K562 (cell line): ENCODE data around the gene COL1A1. TPM values are rescaled to one million over a fixed set of nuclear protein-coding genes. Genes with fewer than 3 reads are reported as not detected.

Experiments used
- ATAC-seq: fragments of 200-7000 bp; cut with Tn5 transposase; 3 replicates; pipeline ENCODE4 v1.9.1; 2020; ENCODE audit warnings: moderate library complexity
- BruUV-seq: library from RNA; stranded (reverse); fragments of 400-500 nt; replicated peaks from 2 replicates; lab custom pipeline; 2021; lab: Mats Ljungman, UMichigan
- CTCF ChIA-PET: fragments of 300-600 bp; formaldehyde crosslinking; extraction: SDS; loops from one replicate; lab custom pipeline; 2021; ENCODE audit warnings: low intra/inter-chr PET ratio; lab: Yijun Ruan, JAX
- POLR2A ChIA-PET: fragments of 300-600, 350-650 bp; sonication (Branson Sonifier 250); formaldehyde crosslinking; extraction: SDS; loops from one replicate; lab custom pipeline; 2021; ENCODE audit warnings: antibody characterized with exemption, inconsistent platforms; lab: Yijun Ruan, JAX
- DNase-seq, 4 experiments: peaks; one replicate each; pipeline versions ENCODE4 v3.0.0 to v3.0.0-alpha.2; 2011 to 2018; ENCODE audit warnings: low spot score in 3 of 4, mixed read lengths in 3 of 4; ENCODE audit errors: extremely low read depth in 1 of 4
- FAIRE-seq: peaks from 2 replicates; lab custom pipeline; 2011; peaks lifted over from hg19 to GRCh38; lab: Jason Lieb, UNC
- H2AFZ ChIP-seq: 2 replicates; pipeline ENCODE4 v1.6.0; 2011; ENCODE audit warnings: low read depth, low read length, control low read depth, inconsistent platforms
- H3K27ac ChIP-seq: fragments of 200-600 bp; 3 replicates; pipeline ENCODE4 v1.8.0; 2011; ENCODE audit warnings: low read depth, mild to moderate bottlenecking, control low read depth, inconsistent platforms, low read length, moderate library complexity, mixed read lengths; ENCODE audit errors: extremely low read depth
- H3K27me3 ChIP-seq, 2 experiments: fragments of 300-600 bp in 1 of 2; 2 replicates in 1 of 2; 3 replicates in 1 of 2; pipeline versions ENCODE4 v1.6.0 to v1.8.0; 2011; ENCODE audit warnings: inconsistent platforms in 2 of 2, low read length in 2 of 2, mild to moderate bottlenecking in 1 of 2, mixed read lengths in 1 of 2, moderate library complexity in 1 of 2; ENCODE audit not compliant: control insufficient read depth in 2 of 2, insufficient read depth in 2 of 2
- H3K36me3 ChIP-seq: fragments of 300-600 bp; 3 replicates; pipeline ENCODE4 v1.8.0; 2011; ENCODE audit warnings: mild to moderate bottlenecking, low read length, inconsistent platforms; ENCODE audit not compliant: control insufficient read depth, insufficient read depth
- H3K4me1 ChIP-seq, 2 experiments: fragments of 200-600 bp in 1 of 2; replicated peaks in 1 of 2; 2 replicates in 1 of 2; 3 replicates in 1 of 2; pipeline versions ENCODE4 v1.5.1 to v1.8.0; 2011; ENCODE audit warnings: inconsistent platforms in 2 of 2, low read length in 2 of 2, mild to moderate bottlenecking in 1 of 2, mixed read lengths in 1 of 2, moderate library complexity in 1 of 2; ENCODE audit not compliant: control insufficient read depth in 2 of 2, insufficient read depth in 2 of 2
- H3K4me2 ChIP-seq: 2 replicates; pipeline ENCODE4 v1.6.1; 2011; ENCODE audit warnings: low read length, control low read depth, inconsistent platforms, mixed read lengths; ENCODE audit not compliant: insufficient read depth
- H3K4me3 ChIP-seq: fragments of 200-600 bp; sonication (generic), shearing (Covaris generic); 2 replicates; pipeline ENCODE4 v1.5.1; 2016; ENCODE audit warnings: control low read depth, inconsistent platforms
- H3K79me2 ChIP-seq: fragments of 200-600 bp; 3 replicates; pipeline ENCODE4 v1.8.0; 2011; ENCODE audit warnings: low read length, inconsistent platforms; ENCODE audit not compliant: control insufficient read depth, insufficient read depth
- H3K9ac ChIP-seq, 2 experiments: 2 replicates each; pipeline versions ENCODE4 v1.6.0 to v1.6.1; 2011; ENCODE audit warnings: low read depth in 2 of 2, low read length in 2 of 2, control low read depth in 1 of 2, inconsistent platforms in 1 of 2, mild to moderate bottlenecking in 1 of 2, mixed read lengths in 1 of 2; ENCODE audit not compliant: insufficient read depth in 1 of 2
- H3K9me1 ChIP-seq: one replicate; pipeline ENCODE4 v1.6.0; 2011; ENCODE audit warnings: inconsistent platforms, mild to moderate bottlenecking, low read length, moderate library complexity; ENCODE audit not compliant: control insufficient read depth, insufficient read depth
- H3K9me3 ChIP-seq: replicated peaks from 2 replicates; pipeline ENCODE4 v1.5.1; 2011; ENCODE audit warnings: low read depth, low read length, inconsistent platforms; ENCODE audit not compliant: control insufficient read depth, insufficient read depth
- H4K20me1 ChIP-seq: replicated peaks from 2 replicates; pipeline ENCODE4 v1.6.1; 2011; ENCODE audit warnings: low read length, inconsistent platforms, mixed read lengths; ENCODE audit not compliant: control insufficient read depth, insufficient read depth
- ATF2 ChIP-seq: sonication (generic); formaldehyde crosslinking; IDR thresholded peaks from 2 replicates; pipeline ENCODE4 v1.8.1; 2022; ENCODE audit warnings: missing genetic modification reagents
- CBX3 ChIP-seq, 2 experiments: IDR thresholded peaks; 1 replicate in 1 of 2; 2 replicates in 1 of 2; pipeline ENCODE4 v1.6.1; 2012; ENCODE audit warnings: inconsistent platforms in 2 of 2, low read length in 2 of 2, borderline replicate concordance in 1 of 2, control low read depth in 1 of 2
- ELF2 ChIP-seq: fragments of 250-450 bp; sonication (Bioruptor Pico); IDR thresholded peaks from 2 replicates; pipeline ENCODE4 v1.5.0; 2021; ENCODE audit warnings: mild to moderate bottlenecking
- HDAC2 ChIP-seq: fragments of 450-650 bp; IDR thresholded peaks from 2 replicates; pipeline ENCODE4 v1.6.1; 2016; ENCODE audit warnings: mild to moderate bottlenecking
- HDAC8 ChIP-seq: fragments of 450-650 bp; IDR thresholded peaks from 2 replicates; pipeline ENCODE4 v1.6.1; 2016; ENCODE audit warnings: mild to moderate bottlenecking, missing genetic modification characterization, moderate library complexity, missing compliant biosample characterization
- HNRNPLL ChIP-seq: fragments of 200-400 bp; formaldehyde crosslinking; IDR thresholded peaks from 2 replicates; pipeline ENCODE4 v1.6.1; 2017; ENCODE audit warnings: low read length, low read depth, mild to moderate bottlenecking; ENCODE audit not compliant: poor library complexity, severe bottlenecking
- IFI16 ChIP-seq: fragments of 250-450 bp; sonication (Bioruptor Pico); IDR thresholded peaks from 2 replicates; pipeline ENCODE4 v2.1.2; 2022; ENCODE audit warnings: mild to moderate bottlenecking, inconsistent platforms
- LEF1 ChIP-seq: fragments of 450-650 bp; IDR thresholded peaks from 2 replicates; pipeline ENCODE4 v1.6.1; 2016; ENCODE audit warnings: mild to moderate bottlenecking
- MAFK ChIP-seq: IDR thresholded peaks from 2 replicates; pipeline ENCODE4 v1.6.1; 2011; ENCODE audit warnings: low read length, improper control_type of control experiment
- MAX ChIP-seq: sonication (generic); formaldehyde crosslinking; IDR thresholded peaks from 2 replicates; pipeline ENCODE4 v1.9.0; 2022; ENCODE audit warnings: mild to moderate bottlenecking, missing genetic modification reagents
- SREBF2 ChIP-seq: sonication (generic); formaldehyde crosslinking; IDR thresholded peaks from 2 replicates; pipeline ENCODE4 v1.4.0; 2020; ENCODE audit warnings: mild to moderate bottlenecking, missing genetic modification reagents
- TRIM24 ChIP-seq, 2 experiments: fragments of 450-650 bp; IDR thresholded peaks; 2 replicates each; pipeline ENCODE4 v1.6.1; 2016
- TRIM28 ChIP-seq: fragments of 450-650 bp; IDR thresholded peaks from 2 replicates; pipeline ENCODE4 v1.6.1; 2017
- ZNF197 ChIP-seq: fragments of 200-800 bp; sonication (Bioruptor generic); IDR thresholded peaks from 2 replicates; pipeline ENCODE4 v1.6.1; 2016; ENCODE audit warnings: low read depth, missing genetic modification characterization, missing compliant biosample characterization
- WGBS: fragments of 100-300 bp; shearing (Covaris generic); methylation state at CpG from one replicate; pipeline ENCODE4 v1.1.6; 2016; ENCODE audit warnings: low coverage, mixed read lengths; ENCODE audit not compliant: insufficient coverage; ENCODE audit errors: missing lambda C conversion rate; 5-methylcytosine and 5-hydroxymethylcytosine counted together
- in situ Hi-C: fragments of 300-500 bp; cut with MboI; formaldehyde crosslinking; loops from 4 replicates; pipeline ENCODE4 v1.15.0; 2018; ENCODE audit warnings: inconsistent platforms, mixed read lengths
- intact Hi-C: fragments of 100-400 bp; cut with micrococcal nuclease; formaldehyde crosslinking; loops from 2 replicates; pipeline ENCODE4 v1.14.2; 2022
- polyA plus RNA-seq, 8 experiments: library from polyadenylated mRNA; depleted of rRNA in 4 of 8; stranded (reverse) in 5 of 8; unstranded in 3 of 8; fragments of >200 nt; fragmentation: Nextera tagmentation in 2 of 8; fragmentation: Illumina TruSeq in 1 of 8; extraction: Ambion mirVana in 2 of 8; extraction: Trizol in 1 of 8; gene quantifications; 2 replicates each; pipeline versions ENCODE4 v1.2.1 to v1.2.3, GENCODE V29; 2011 to 2014; ENCODE audit warnings: inconsistent platforms in 1 of 8, missing spikeins in 1 of 8
- total RNA-seq, 7 experiments: library from RNA; depleted of rRNA in 6 of 7; stranded (reverse); fragments of >200 nt in 6 of 7; fragmentation: Illumina TruSeq in 2 of 7; extraction: Trizol in 2 of 7; gene quantifications; 2 replicates each; pipeline versions ENCODE4 v1.2.1 to v1.2.3, GENCODE V29; 2011 to 2021; ENCODE audit warnings: low replicate concordance in 1 of 7
- TF ChIP-seq, protein P1 (sequence below): IDR thresholded peaks from 2 replicates; pipeline ENCODE4 v1.6.1; 2016; ENCODE audit warnings: missing genetic modification characterization, missing compliant biosample characterization
- TF ChIP-seq, protein P2 (sequence below): fragments of 450-650 bp; IDR thresholded peaks from 2 replicates; pipeline ENCODE4 v1.6.1; 2017; ENCODE audit warnings: antibody characterized with exemption, mild to moderate bottlenecking

The COL1A1 gene
- total and polyA plus RNA-seq, 9 of the 15 experiments (the other 6 are each of a cell fraction or from before 2014, with no cell fraction given), result 0.04 to 3.4 (median 0.18) TPM

GRCh38 chr17:50244771-50245170, 43.3 kb upstream of the COL1A1 start (continued):
- TF ChIP-seq HNRNPLL, result no peak

DNA sequence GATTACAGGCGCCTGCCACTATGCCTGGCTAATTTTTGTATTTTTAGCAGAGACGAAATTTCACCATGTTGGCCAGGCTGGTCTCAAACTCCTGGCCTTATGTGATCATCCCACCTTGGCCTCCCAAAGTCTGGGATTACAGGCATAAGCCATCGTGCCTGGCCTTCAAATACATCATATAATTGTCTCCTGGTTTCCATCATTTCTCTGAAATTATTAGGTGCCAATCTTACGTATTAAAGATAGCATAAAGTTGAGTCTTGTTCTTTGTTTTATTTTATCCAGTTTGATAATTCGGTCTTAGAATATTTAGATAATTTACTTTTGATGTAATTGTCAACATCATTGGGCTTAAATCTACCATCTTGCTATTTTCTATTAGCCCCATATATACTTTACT, 40.0 kb upstream of the COL1A1 start:
- no peak for ATAC-seq
- Histone ChIP-seq H3K4me2 (no peak overlapping the region), H3K27me3 (peaks cover 0 to 6% of the 10 kb centered on the region in 2 experiments; a peak in 2 of 5 replicates), H3K9me1 (no peaks in the 10 kb centered on the region), H3K9ac (no peak overlapping the region), H2AFZ (no peak overlapping the region), H3K79me2 (no peaks in the 10 kb centered on the region), H3K27ac (no peak overlapping the region)
- no peak for FAIRE-seq
- BruUV-seq, result no TSS peak
- POLR2A ChIA-PET, result no interaction called here
- intact Hi-C loops, result no loop called here
- no peak for DNase-seq
- WGBS, result 3% methylated on average over 5 of the region's 5 CpGs
- TF ChIP-seq ZNF197 (no peak), IFI16 (CRISPR knock-in tag) (no peak), SREBF2 (CRISPR knock-in tag) (no peak), HDAC8 (tag) (no peak), HNRNPLL (no peak), HDAC2 (no peak), MAFK (no peak), ATF2 (CRISPR knock-in tag) (no peak), TRIM24 (IDR thresholded peaks at IDR 0.05) (no peak), TRIM28 (peak; percentile 41; the same call in 1 of the 2 replicates), MAX (CRISPR knock-in tag) (no peak), ELF2 (CRISPR knock-in tag) (no peak), LEF1 (no peak), CBX3 (IDR thresholded peaks at IDR 0.05; ENCODE audit: borderline replicate concordance in 1 of 2, low read length in 2 of 2) (peak in 1 of 2 experiments; percentile 70; a peak in 1 of 3 replicates)
- TF ChIP-seq, protein P1, sequence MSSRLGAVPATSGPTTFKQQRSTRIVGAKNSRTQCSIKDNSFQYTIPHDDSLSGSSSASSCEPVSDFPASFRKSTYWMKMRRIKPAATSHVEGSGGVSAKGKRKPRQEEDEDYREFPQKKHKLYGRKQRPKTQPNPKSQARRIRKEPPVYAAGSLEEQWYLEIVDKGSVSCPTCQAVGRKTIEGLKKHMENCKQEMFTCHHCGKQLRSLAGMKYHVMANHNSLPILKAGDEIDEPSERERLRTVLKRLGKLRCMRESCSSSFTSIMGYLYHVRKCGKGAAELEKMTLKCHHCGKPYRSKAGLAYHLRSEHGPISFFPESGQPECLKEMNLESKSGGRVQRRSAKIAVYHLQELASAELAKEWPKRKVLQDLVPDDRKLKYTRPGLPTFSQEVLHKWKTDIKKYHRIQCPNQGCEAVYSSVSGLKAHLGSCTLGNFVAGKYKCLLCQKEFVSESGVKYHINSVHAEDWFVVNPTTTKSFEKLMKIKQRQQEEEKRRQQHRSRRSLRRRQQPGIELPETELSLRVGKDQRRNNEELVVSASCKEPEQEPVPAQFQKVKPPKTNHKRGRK, result no peak
- TF ChIP-seq, protein P2, sequence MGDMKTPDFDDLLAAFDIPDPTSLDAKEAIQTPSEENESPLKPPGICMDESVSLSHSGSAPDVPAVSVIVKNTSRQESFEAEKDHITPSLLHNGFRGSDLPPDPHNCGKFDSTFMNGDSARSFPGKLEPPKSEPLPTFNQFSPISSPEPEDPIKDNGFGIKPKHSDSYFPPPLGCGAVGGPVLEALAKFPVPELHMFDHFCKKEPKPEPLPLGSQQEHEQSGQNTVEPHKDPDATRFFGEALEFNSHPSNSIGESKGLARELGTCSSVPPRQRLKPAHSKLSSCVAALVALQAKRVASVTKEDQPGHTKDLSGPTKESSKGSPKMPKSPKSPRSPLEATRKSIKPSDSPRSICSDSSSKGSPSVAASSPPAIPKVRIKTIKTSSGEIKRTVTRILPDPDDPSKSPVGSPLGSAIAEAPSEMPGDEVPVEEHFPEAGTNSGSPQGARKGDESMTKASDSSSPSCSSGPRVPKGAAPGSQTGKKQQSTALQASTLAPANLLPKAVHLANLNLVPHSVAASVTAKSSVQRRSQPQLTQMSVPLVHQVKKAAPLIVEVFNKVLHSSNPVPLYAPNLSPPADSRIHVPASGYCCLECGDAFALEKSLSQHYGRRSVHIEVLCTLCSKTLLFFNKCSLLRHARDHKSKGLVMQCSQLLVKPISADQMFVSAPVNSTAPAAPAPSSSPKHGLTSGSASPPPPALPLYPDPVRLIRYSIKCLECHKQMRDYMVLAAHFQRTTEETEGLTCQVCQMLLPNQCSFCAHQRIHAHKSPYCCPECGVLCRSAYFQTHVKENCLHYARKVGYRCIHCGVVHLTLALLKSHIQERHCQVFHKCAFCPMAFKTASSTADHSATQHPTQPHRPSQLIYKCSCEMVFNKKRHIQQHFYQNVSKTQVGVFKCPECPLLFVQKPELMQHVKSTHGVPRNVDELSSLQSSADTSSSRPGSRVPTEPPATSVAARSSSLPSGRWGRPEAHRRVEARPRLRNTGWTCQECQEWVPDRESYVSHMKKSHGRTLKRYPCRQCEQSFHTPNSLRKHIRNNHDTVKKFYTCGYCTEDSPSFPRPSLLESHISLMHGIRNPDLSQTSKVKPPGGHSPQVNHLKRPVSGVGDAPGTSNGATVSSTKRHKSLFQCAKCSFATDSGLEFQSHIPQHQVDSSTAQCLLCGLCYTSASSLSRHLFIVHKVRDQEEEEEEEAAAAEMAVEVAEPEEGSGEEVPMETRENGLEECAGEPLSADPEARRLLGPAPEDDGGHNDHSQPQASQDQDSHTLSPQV, result no peak
- TF ChIP-seq, all 486 proteins: peak for 2
- CTCF ChIA-PET, result no interaction called here
- in situ Hi-C loops, result no loop called here
- Histone ChIP-seq H3K9me3 (no peaks in the 10 kb centered on the region), H3K36me3 (no peaks in the 10 kb centered on the region), H4K20me1 (no peaks in the 10 kb centered on the region; the same call in 1 of the 2 replicates), H3K4me3 (no peak overlapping the region), H3K4me1 (no peaks in the 10 kb centered on the region)
